HepG2 (cell line): ENCODE results near the gene MPP3. TPM values are rescaled to one million over a fixed set of nuclear protein-coding genes. Genes with fewer than 3 reads are reported as not detected.

Experiments used
- CAMTA2 ChIP-seq: sonication (generic); formaldehyde crosslinking; IDR thresholded peaks from 2 replicates; pipeline ENCODE4 v1.4.0; 2020; ENCODE audit warnings: mild to moderate bottlenecking, missing genetic modification reagents, borderline replicate concordance
- MED8 ChIP-seq: sonication (generic); formaldehyde crosslinking; IDR thresholded peaks from 2 replicates; pipeline ENCODE4 v1.8.1; 2023; ENCODE audit warnings: mild to moderate bottlenecking, missing genetic modification reagents; ENCODE audit not compliant: insufficient replicate concordance
- MTF2 ChIP-seq: sonication (generic); formaldehyde crosslinking; IDR thresholded peaks from 2 replicates; pipeline ENCODE4 v1.5.0; 2020; ENCODE audit warnings: missing genetic modification reagents, borderline replicate concordance
- TCF12 ChIP-seq, 2 experiments: fragments of 450-650 bp in 1 of 2; sonication (generic) in 1 of 2; formaldehyde crosslinking in 1 of 2; IDR thresholded peaks; 2 replicates each; pipeline versions ENCODE4 v1.6.1 to v1.8.0; 2017 to 2022; ENCODE audit warnings: antibody characterized with exemption in 1 of 2, mild to moderate bottlenecking in 1 of 2, missing genetic modification reagents in 1 of 2, moderate library complexity in 1 of 2
- ZNF557 ChIP-seq: sonication (generic); formaldehyde crosslinking; IDR thresholded peaks from 2 replicates; pipeline ENCODE4 v1.4.0; 2020; ENCODE audit warnings: missing genetic modification reagents
- ZNF644 ChIP-seq: IDR thresholded peaks from 2 replicates; pipeline ENCODE4 v1.6.1; 2016; ENCODE audit warnings: low read depth
- ZNF678 ChIP-seq: sonication (generic); formaldehyde crosslinking; IDR thresholded peaks from 2 replicates; pipeline ENCODE4 v1.4.0; 2020; ENCODE audit warnings: mild to moderate bottlenecking, missing genetic modification reagents
- ZNF800 ChIP-seq: sonication (generic); formaldehyde crosslinking; IDR thresholded peaks from 2 replicates; pipeline ENCODE4 v1.4.0; 2020; ENCODE audit warnings: missing genetic modification reagents
- ZSCAN31 ChIP-seq: sonication (generic); formaldehyde crosslinking; IDR thresholded peaks from 2 replicates; pipeline ENCODE4 v1.5.0; 2020; ENCODE audit warnings: low read depth, mild to moderate bottlenecking, missing genetic modification reagents
- polyA plus RNA-seq, 8 experiments: library from polyadenylated mRNA; depleted of rRNA in 3 of 8; stranded (reverse) in 7 of 8; unstranded in 1 of 8; fragments of >200 nt; fragmentation: Illumina TruSeq in 4 of 8; extraction: Trizol in 4 of 8; gene quantifications; 2 replicates each; pipeline versions ENCODE4 v1.2.1 to v1.2.3, GENCODE V29; 2011 to 2016; ENCODE audit warnings: low read depth in 4 of 8, missing spikeins in 1 of 8, mixed read lengths in 1 of 8; ENCODE audit not compliant: insufficient read depth in 1 of 8
- total RNA-seq, 5 experiments: library from RNA; depleted of rRNA; stranded (reverse); fragments of >200 nt; fragmentation: Illumina TruSeq; extraction: Trizol; gene quantifications; 2 replicates each; pipeline ENCODE4 v1.2.3, GENCODE V29; 2016; ENCODE audit warnings: low read depth in 1 of 5
- TF ChIP-seq, protein P1 (sequence below), 2 experiments: sonication (generic) in 1 of 2; formaldehyde crosslinking in 1 of 2; IDR thresholded peaks; 2 replicates each; pipeline versions ENCODE4 v1.6.1 to v1.9.0; 2014 to 2022; ENCODE audit warnings: antibody characterized with exemption in 1 of 2, borderline replicate concordance in 1 of 2, inconsistent platforms in 1 of 2, low read depth in 1 of 2, missing genetic modification reagents in 1 of 2
- TF ChIP-seq, protein P2 (sequence below): sonication (generic); formaldehyde crosslinking; IDR thresholded peaks from 2 replicates; pipeline ENCODE4 v1.9.0; 2022; ENCODE audit warnings: low read depth, missing genetic modification reagents

The MPP3 gene
- total and polyA plus RNA-seq, 2 of the 13 experiments (the other 11 are each of a cell fraction or from before 2014, with no cell fraction given): 0.91 to 1.8 TPM

- TF ChIP-seq, protein P1, sequence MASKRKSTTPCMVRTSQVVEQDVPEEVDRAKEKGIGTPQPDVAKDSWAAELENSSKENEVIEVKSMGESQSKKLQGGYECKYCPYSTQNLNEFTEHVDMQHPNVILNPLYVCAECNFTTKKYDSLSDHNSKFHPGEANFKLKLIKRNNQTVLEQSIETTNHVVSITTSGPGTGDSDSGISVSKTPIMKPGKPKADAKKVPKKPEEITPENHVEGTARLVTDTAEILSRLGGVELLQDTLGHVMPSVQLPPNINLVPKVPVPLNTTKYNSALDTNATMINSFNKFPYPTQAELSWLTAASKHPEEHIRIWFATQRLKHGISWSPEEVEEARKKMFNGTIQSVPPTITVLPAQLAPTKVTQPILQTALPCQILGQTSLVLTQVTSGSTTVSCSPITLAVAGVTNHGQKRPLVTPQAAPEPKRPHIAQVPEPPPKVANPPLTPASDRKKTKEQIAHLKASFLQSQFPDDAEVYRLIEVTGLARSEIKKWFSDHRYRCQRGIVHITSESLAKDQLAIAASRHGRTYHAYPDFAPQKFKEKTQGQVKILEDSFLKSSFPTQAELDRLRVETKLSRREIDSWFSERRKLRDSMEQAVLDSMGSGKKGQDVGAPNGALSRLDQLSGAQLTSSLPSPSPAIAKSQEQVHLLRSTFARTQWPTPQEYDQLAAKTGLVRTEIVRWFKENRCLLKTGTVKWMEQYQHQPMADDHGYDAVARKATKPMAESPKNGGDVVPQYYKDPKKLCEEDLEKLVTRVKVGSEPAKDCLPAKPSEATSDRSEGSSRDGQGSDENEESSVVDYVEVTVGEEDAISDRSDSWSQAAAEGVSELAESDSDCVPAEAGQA (IDR thresholded peaks at IDR 0.05; ENCODE audit: low read depth): no peak
- TF ChIP-seq, protein P1 (CRISPR knock-in tag; IDR thresholded peaks at IDR 0.05; ENCODE audit: borderline replicate concordance): no peak
- TF ChIP-seq ZNF800 (CRISPR knock-in tag): no peak
- no peak for TF ChIP-seq ZNF644 (CRISPR knock-in tag)
- no peak for TF ChIP-seq TCF12 (IDR thresholded peaks at IDR 0.05)
- 0 out of 2 replicates have a peak, but pooled peaks have one; percentile 49 for TF ChIP-seq TCF12 (CRISPR knock-in tag; IDR thresholded peaks at IDR 0.05)
- TF ChIP-seq, protein P2, sequence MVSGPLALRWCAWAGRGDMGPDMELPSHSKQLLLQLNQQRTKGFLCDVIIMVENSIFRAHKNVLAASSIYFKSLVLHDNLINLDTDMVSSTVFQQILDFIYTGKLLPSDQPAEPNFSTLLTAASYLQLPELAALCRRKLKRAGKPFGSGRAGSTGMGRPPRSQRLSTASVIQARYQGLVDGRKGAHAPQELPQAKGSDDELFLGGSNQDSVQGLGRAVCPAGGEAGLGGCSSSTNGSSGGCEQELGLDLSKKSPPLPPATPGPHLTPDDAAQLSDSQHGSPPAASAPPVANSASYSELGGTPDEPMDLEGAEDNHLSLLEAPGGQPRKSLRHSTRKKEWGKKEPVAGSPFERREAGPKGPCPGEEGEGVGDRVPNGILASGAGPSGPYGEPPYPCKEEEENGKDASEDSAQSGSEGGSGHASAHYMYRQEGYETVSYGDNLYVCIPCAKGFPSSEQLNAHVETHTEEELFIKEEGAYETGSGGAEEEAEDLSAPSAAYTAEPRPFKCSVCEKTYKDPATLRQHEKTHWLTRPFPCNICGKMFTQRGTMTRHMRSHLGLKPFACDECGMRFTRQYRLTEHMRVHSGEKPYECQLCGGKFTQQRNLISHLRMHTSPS (CRISPR knock-in tag): no peak
- 0 out of 2 replicates have a peak, but pooled peaks have one; percentile 76 for TF ChIP-seq CAMTA2 (CRISPR knock-in tag)
- TF ChIP-seq ZSCAN31 (CRISPR knock-in tag): 0 out of 2 replicates have a peak, but pooled peaks have one; percentile 37
- TF ChIP-seq MTF2 (CRISPR knock-in tag): no peak
- 0 out of 2 replicates have a peak, but pooled peaks have one; percentile 25 for TF ChIP-seq ZNF557 (CRISPR knock-in tag)
- TF ChIP-seq ZNF678 (CRISPR knock-in tag): peak; percentile 50; the same call in 1 of the 2 replicates
- TF ChIP-seq MED8: peak; percentile 63
These were observed at the start of gene MPP3 (continued) for GRCh38 chr17:43832976-43833829.
